Ishikawa (cell line): ENCODE measurements around the gene SHB.

Experiments used
- REST ChIP-seq: IDR thresholded peaks from 2 replicates; pipeline ENCODE4 v1.6.1; 2012; ENCODE audit warnings: low read depth, mild to moderate bottlenecking
- USF1 ChIP-seq: IDR thresholded peaks from 2 replicates; pipeline ENCODE4 v1.6.1; 2012

- TF ChIP-seq USF1 (no peak), REST (no peak)
Observed at GRCh38 chr9:38062498-38063362, 6.3 kb downstream of the SHB start.
